Psoas muscle (tissue), 8 donors: ENCODE data around the gene MAGI2. TPM values are rescaled to one million over a fixed set of nuclear protein-coding genes. Genes with fewer than 3 reads are reported as not detected.

Source experiments
- ATAC-seq, 4 donors: fragments of 200-7000 bp; cut with Tn5 transposase; one replicate each; pipeline ENCODE4 v1.9.1; 2020; ENCODE audit warnings: moderate library complexity in 3 of 4, mild to moderate bottlenecking in 2 of 4
- DNase-seq, 2 donors: peaks; one replicate each; pipeline ENCODE4 v3.0.0-alpha.2; 2020
- H3K27ac ChIP-seq: fragments of 200-600 bp; one replicate; pipeline ENCODE4 v1.8.0; 2022
- H3K27me3 ChIP-seq, 3 donors: fragments of 200-600 bp in 1 of 3; one replicate each; pipeline versions ENCODE4 v1.6.1 to v1.8.0; 2013 to 2022; ENCODE audit warnings: low read length in 2 of 3, mild to moderate bottlenecking in 2 of 3, moderate library complexity in 1 of 3; ENCODE audit not compliant: insufficient read depth in 3 of 3
- H3K36me3 ChIP-seq, 2 donors: fragments of 200-600 bp in 1 of 2; one replicate each; pipeline versions ENCODE4 v1.6.1 to v1.8.0; 2013 to 2022; ENCODE audit warnings: low read depth in 1 of 2, mild to moderate bottlenecking in 1 of 2, moderate library complexity in 1 of 2; ENCODE audit not compliant: insufficient read depth in 1 of 2
- H3K4me1 ChIP-seq: fragments of 200-600 bp; one replicate; pipeline ENCODE4 v1.8.0; 2022
- H3K4me3 ChIP-seq: fragments of 200-600 bp; one replicate; pipeline ENCODE4 v1.8.0; 2022; ENCODE audit warnings: mild to moderate bottlenecking
- H3K9me3 ChIP-seq: fragments of 200-600 bp; one replicate; pipeline ENCODE4 v1.8.0; 2022
- WGBS, 3 donors: extraction: QIAGEN DNeasy Blood & Tissue Kit; methylation state at CpG; one replicate each; pipeline versions ENCODE4 v1.1.6 to v1.1.7; 2013; 5-methylcytosine and 5-hydroxymethylcytosine counted together
- intact Hi-C, 2 donors: fragments of 100-400 bp; cut with DNase I; formaldehyde crosslinking; loops; one replicate each; pipeline versions ENCODE4 v1.11.0 to v1.14.2; 2022
- polyA plus RNA-seq, 3 donors: library from polyadenylated mRNA; stranded (reverse); fragments of 200-250 nt; gene quantifications; one replicate each; pipeline ENCODE4 v1.2.3, GENCODE V29; 2013
- total RNA-seq, 4 donors: library from RNA; stranded (reverse); fragmentation: NEBNext Ultra II Directional in 2 of 4; extraction: Animal tissue kit (Norgen Biotek cat#: 25700) in 2 of 4; gene quantifications; one replicate each; pipeline versions ENCODE4 v1.2.1 to v1.2.4, GENCODE V29; 2021 to 2023
- TF ChIP-seq, protein P1 (sequence below): fragments of 200-600 bp; IDR thresholded peaks from one replicate; pipeline ENCODE4 v1.8.0; 2022; ENCODE audit warnings: antibody characterized with exemption
- donor health status: healthy with polysubstance abuse.
- donor health status: DM: no; HTN: no; CAD: no; lungs with moderate emphysema.
- donor health status: Bipolar disorder and iron deficiency.
- donor health status: healthy.
- donor health status: DM: yes; HTN: yes; CAD: no.
- donor health status: DM: no; HTN: no; CAD: no.
- donor health status: DM: no; HTN: no; CAD: no.
- donor health status: DM: yes; HTN: yes; CAD: no.

MAGI2 gene
- total and polyA plus RNA-seq, 7 donors: 0.46 to 2.5 (median 1.4) TPM

DNA sequence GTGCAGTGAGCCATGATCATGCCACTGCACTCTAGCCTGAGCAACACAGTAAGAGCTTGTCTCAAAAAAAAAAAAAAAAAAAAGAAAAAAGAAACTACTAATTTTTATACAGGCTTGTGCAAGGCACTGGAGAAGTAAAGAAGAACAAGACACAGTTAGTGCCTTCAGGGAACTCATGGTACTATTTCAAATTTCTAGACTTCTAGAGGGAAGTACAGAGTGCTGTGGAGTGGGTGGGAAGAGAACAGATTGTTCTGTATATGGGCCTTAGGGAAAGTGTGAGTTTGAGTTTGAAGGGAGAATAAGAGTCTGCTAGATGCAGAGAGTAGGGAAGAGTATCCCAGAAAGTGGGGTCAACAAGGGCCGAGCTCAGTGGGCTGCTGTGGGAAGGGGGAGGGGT lies 1420.1 kb downstream of the MAGI2 start:
- H3K4me3 ChIP-seq: no peak overlapping the region
- no peaks in the 10 kb centered on the region for H3K9me3 ChIP-seq
- H3K4me1 ChIP-seq: no peaks in the 10 kb centered on the region
- TF ChIP-seq, protein P1, sequence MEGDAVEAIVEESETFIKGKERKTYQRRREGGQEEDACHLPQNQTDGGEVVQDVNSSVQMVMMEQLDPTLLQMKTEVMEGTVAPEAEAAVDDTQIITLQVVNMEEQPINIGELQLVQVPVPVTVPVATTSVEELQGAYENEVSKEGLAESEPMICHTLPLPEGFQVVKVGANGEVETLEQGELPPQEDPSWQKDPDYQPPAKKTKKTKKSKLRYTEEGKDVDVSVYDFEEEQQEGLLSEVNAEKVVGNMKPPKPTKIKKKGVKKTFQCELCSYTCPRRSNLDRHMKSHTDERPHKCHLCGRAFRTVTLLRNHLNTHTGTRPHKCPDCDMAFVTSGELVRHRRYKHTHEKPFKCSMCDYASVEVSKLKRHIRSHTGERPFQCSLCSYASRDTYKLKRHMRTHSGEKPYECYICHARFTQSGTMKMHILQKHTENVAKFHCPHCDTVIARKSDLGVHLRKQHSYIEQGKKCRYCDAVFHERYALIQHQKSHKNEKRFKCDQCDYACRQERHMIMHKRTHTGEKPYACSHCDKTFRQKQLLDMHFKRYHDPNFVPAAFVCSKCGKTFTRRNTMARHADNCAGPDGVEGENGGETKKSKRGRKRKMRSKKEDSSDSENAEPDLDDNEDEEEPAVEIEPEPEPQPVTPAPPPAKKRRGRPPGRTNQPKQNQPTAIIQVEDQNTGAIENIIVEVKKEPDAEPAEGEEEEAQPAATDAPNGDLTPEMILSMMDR: no peak
- intact Hi-C loops: no loop called here
- no peaks in the 10 kb centered on the region for H3K27me3 ChIP-seq
- WGBS, 3 donors: 70 to 83% (median 82%) methylated on average over 1 of the region's 1 CpG
- DNase-seq: no peak
- no peak overlapping the region for H3K27ac ChIP-seq
- H3K36me3 ChIP-seq: no peaks in the 10 kb centered on the region
- ATAC-seq: no peak

DNA sequence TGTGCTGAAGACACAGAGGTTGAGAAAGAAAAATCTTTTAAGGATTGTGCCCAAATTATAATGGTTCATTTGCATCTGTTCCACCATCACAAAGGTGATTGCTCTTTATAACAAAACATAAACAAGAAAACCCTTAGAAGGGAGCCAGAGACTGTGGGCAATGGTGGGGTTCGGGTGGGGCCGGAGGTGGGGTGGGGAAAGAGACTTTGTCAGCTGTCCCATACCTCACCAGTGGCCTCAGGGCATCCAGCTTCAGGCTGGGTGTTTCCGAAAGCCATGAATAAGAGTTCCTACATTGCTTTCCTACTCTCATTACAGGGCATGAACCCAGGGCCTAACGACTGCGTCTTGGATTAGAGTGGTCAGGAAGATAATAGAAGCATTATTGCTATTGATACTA lies 1427.0 kb downstream of the MAGI2 start:
- intact Hi-C loops: no loop called here
- H3K27me3 ChIP-seq: no peaks in the 10 kb centered on the region
- no peaks in the 10 kb centered on the region for H3K9me3 ChIP-seq
- ATAC-seq (no peak), DNase-seq (no peak)
- TF ChIP-seq, protein P1: no peak
- H3K4me1 ChIP-seq: no peaks in the 10 kb centered on the region
- H3K27ac ChIP-seq: no peak overlapping the region
- no peak overlapping the region for H3K4me3 ChIP-seq
- no peaks in the 10 kb centered on the region for H3K36me3 ChIP-seq
- 87 to 89% (median 87%) methylated on average over 5 of the region's 5 CpGs for WGBS, 3 donors

DNA sequence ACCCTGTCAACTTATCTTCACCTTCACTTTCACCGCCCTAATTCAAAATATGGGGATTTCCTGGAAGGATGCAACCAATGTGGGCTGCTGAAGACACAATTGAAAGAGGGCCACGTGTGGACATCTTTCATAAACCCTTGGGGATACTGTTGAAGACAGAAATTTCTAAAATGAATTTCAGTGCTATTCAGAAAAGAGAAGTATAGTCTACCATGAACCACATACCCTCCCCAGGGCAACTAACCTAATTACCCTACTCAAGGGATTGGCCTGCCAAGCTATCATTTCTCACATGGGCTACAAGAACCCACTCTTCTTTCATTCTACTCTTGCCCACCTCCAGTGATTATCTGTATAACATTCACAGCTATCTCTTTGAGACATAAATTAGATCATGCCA lies 1428.9 kb downstream of the MAGI2 start:
- Histone ChIP-seq H3K27me3 (no peaks in the 10 kb centered on the region), H3K27ac (no peak overlapping the region), H3K4me1 (peaks cover 8% of the 10 kb centered on the region), H3K9me3 (no peaks in the 10 kb centered on the region), H3K36me3 (no peaks in the 10 kb centered on the region), H3K4me3 (no peak overlapping the region)
- no peak for DNase-seq
- WGBS, 3 donors: 68 to 73% (median 72%) methylated on average over 2 of the region's 2 CpGs
- intact Hi-C loops: loop anchor here in 1 of 2 donors (5.0 kb wide), 1 partner anchor 1153 kb away; no protein-coding TSS in a partner anchor
- TF ChIP-seq, protein P1: no peak
- ATAC-seq: no peak

DNA sequence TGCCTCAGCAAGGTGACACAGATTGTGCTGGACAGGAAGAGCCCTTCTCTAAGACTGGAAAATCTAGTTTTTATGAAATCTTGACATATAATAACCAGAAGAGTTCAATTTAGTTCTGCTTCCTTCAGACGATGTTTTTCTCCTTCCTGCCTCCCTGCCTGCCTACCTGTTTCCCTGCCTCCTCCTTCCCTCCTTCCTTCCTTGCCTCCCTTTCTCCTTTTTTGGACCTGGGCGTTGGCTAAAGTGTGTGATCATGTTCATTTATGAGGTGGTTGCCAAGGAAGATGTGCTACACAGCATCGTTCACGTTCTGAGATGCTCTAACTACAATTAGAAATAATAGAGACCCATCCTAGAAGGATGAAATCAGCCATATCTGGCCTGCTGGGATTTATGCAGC lies 1430.3 kb downstream of the MAGI2 start:
- 63 to 71% (median 68%) methylated on average over 4 of the region's 4 CpGs for WGBS, 3 donors
- intact Hi-C loops: loop anchor here in 1 of 2 donors (5.0 kb wide), 1 partner anchor 1154 kb away; no protein-coding TSS in a partner anchor

More for the DNA sequence above, 1430.3 kb downstream of the MAGI2 start:
- Histone ChIP-seq H3K4me1 (peaks cover 12% of the 10 kb centered on the region), H3K27ac (no peak overlapping the region), H3K27me3 (no peaks in the 10 kb centered on the region), H3K4me3 (no peak overlapping the region), H3K36me3 (no peaks in the 10 kb centered on the region), H3K9me3 (no peaks in the 10 kb centered on the region)
- TF ChIP-seq, protein P1: no peak
- no peak for DNase-seq
- ATAC-seq: no peak
